Natural killer cell (primary cell): Measurements from ENCODE around the gene PPP4R1. TPM values are rescaled to one million over a fixed set of nuclear protein-coding genes. Genes with fewer than 3 reads are reported as not detected.
A peak's percentile ranks its signal among the peaks of the same experiment; 100 is the strongest.

ENCODE experiments used
- ATAC-seq, 3 donors: fragments of 150-1000 bp in 2 of 3; fragments of 200-7000 bp in 1 of 3; cut with Tn5 transposase; 1 replicate in 1 of 3; 2 replicates in 2 of 3; pipeline ENCODE4 v1.10.0; 2021; ENCODE audit warnings: mild to moderate bottlenecking in 2 of 3, moderate library complexity in 2 of 3
- DNase-seq, 2 donors: peaks; one replicate each; pipeline versions ENCODE4 v3.0.0 to v3.0.0-alpha.2; 2013 to 2021; ENCODE audit warnings: mixed read lengths in 1 of 2
- H3K27ac ChIP-seq: one replicate; pipeline ENCODE4 v1.5.1; 2013; ENCODE audit warnings: mild to moderate bottlenecking, low read length
- H3K27me3 ChIP-seq: one replicate; pipeline ENCODE4 v1.6.1; 2013; ENCODE audit warnings: low read length; ENCODE audit not compliant: control insufficient read depth, insufficient read depth
- H3K36me3 ChIP-seq: one replicate; pipeline ENCODE4 v1.6.1; 2013; ENCODE audit warnings: low read length; ENCODE audit not compliant: control insufficient read depth, insufficient read depth
- H3K4me1 ChIP-seq: one replicate; pipeline ENCODE4 v1.6.1; 2013; ENCODE audit warnings: low read length; ENCODE audit not compliant: control insufficient read depth, insufficient read depth
- H3K4me3 ChIP-seq: one replicate; pipeline ENCODE4 v1.5.1; 2013; ENCODE audit warnings: low read length
- H3K9me3 ChIP-seq: one replicate; pipeline ENCODE4 v1.6.1; 2013; ENCODE audit warnings: low read length; ENCODE audit not compliant: control insufficient read depth, insufficient read depth
- H3K27ac Mint-ChIP-seq, 2 donors: one replicate each; pipeline ENCODE4 v1.8.0; 2022; ENCODE audit warnings: mild to moderate bottlenecking in 2 of 2, mixed read lengths in 2 of 2, moderate library complexity in 1 of 2
- H3K27me3 Mint-ChIP-seq, 2 donors: one replicate each; pipeline ENCODE4 v1.8.0; 2022; ENCODE audit warnings: low read depth in 2 of 2, mixed read lengths in 2 of 2
- H3K36me3 Mint-ChIP-seq: one replicate; pipeline ENCODE4 v1.8.0; 2022; ENCODE audit warnings: mixed read lengths
- H3K4me1 Mint-ChIP-seq, 2 donors: one replicate each; pipeline ENCODE4 v1.8.0; 2022; ENCODE audit warnings: mixed read lengths in 2 of 2
- H3K4me3 Mint-ChIP-seq: one replicate; pipeline ENCODE4 v1.8.0; 2022; ENCODE audit warnings: mild to moderate bottlenecking, moderate library complexity, mixed read lengths
- H3K9me3 Mint-ChIP-seq, 2 donors: one replicate each; pipeline ENCODE4 v1.8.0; 2022; ENCODE audit warnings: mixed read lengths in 2 of 2
- WGBS: methylation state at CpG from one replicate; pipeline ENCODE4 v1.1.7; 2013; ENCODE audit warnings: missing lambda C conversion rate; ENCODE audit not compliant: insufficient coverage; 5-methylcytosine and 5-hydroxymethylcytosine counted together
- intact Hi-C: fragments of 100-400 bp; cut with micrococcal nuclease; formaldehyde crosslinking; loops from one replicate; pipeline ENCODE4 v1.14.2; 2022
- total RNA-seq, 4 donors: library from RNA; stranded (reverse); fragments of 120-200 nt in 1 of 4; gene quantifications; one replicate each; pipeline versions ENCODE4 v1.2.3 to v1.2.4, GENCODE V29; 2013 to 2022
- TF ChIP-seq, protein P1 (sequence below): fragments of 200-600 bp; IDR thresholded peaks from one replicate; pipeline ENCODE4 v1.8.0; 2022; ENCODE audit warnings: antibody characterized with exemption

PPP4R1 gene
- total RNA-seq, 3 donors from 2014 or later (not counting 1 experiment from before 2014, with no cell fraction given), result 60.5 to 108 (median 72.6) TPM

DNA sequence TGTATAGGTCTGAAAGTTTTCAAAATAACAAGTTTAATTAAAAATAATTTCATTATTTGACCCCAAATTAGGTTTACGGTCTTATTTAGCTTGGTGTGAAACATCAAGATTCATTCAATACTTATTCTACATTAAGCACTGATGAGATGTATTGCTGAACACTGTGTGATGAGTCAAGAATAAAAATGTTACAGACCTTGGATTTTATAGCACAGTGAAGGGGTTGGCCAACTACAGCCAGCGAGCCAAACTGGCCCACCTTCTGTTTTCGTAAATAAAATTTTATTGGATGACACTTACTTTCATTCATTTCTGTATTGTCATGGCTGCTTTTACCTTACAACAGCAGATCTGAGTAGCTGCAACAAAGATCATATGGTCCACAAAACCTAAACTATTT is 8.3 kb downstream of the PPP4R1 start:
- intact Hi-C loops, result no loop called here
- Mint-ChIP-seq H3K4me3 (no peak overlapping the region), H3K9me3 (no peaks in the 10 kb centered on the region), H3K27me3 (no peaks in the 10 kb centered on the region), H3K4me1 (peaks cover 32 to 33% of the 10 kb centered on the region in 2 donors), H3K36me3 (no peaks in the 10 kb centered on the region), H3K27ac (no peak overlapping the region)
- peaks cover 2% of the 10 kb centered on the region for H3K4me1 ChIP-seq
- WGBS, result 97% methylated on average over 2 of the region's 3 CpGs
- ATAC-seq (no peak), DNase-seq (no peak)
- H3K36me3 ChIP-seq, result no peaks in the 10 kb centered on the region
- no peak overlapping the region for H3K4me3 ChIP-seq
- no peaks in the 10 kb centered on the region for H3K27me3 ChIP-seq
- TF ChIP-seq, protein P1, sequence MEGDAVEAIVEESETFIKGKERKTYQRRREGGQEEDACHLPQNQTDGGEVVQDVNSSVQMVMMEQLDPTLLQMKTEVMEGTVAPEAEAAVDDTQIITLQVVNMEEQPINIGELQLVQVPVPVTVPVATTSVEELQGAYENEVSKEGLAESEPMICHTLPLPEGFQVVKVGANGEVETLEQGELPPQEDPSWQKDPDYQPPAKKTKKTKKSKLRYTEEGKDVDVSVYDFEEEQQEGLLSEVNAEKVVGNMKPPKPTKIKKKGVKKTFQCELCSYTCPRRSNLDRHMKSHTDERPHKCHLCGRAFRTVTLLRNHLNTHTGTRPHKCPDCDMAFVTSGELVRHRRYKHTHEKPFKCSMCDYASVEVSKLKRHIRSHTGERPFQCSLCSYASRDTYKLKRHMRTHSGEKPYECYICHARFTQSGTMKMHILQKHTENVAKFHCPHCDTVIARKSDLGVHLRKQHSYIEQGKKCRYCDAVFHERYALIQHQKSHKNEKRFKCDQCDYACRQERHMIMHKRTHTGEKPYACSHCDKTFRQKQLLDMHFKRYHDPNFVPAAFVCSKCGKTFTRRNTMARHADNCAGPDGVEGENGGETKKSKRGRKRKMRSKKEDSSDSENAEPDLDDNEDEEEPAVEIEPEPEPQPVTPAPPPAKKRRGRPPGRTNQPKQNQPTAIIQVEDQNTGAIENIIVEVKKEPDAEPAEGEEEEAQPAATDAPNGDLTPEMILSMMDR, result no peak
- H3K27ac ChIP-seq, result no peak overlapping the region
- no peaks in the 10 kb centered on the region for H3K9me3 ChIP-seq

DNA sequence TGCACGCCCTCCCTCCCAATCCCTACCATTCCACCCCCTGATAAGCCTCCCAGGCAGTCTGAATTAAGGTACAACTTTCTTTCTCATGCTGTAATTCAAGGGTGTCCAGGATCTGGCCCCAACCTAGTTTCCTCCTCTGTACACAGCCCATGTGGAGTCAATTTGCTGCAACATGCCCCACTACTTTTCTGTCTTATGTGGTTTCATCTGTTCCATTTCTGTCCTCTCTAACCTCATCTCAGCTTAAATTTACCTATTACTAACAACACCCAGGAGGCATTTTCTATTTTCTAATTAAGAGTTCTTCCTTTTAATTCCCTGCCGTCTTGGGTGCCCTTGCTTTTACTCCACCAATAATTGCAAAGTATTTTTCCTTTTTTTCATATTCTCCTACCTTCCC is 10.0 kb downstream of the PPP4R1 start:
- ATAC-seq, result no peak
- TF ChIP-seq, protein P1, result no peak
- no peak for DNase-seq
- Histone ChIP-seq H3K4me3 (no peak overlapping the region), H3K36me3 (no peaks in the 10 kb centered on the region), H3K27ac (no peak overlapping the region), H3K4me1 (peaks cover 2% of the 10 kb centered on the region), H3K27me3 (no peaks in the 10 kb centered on the region), H3K9me3 (peaks cover 5% of the 10 kb centered on the region)
- H3K9me3 Mint-ChIP-seq, result no peaks in the 10 kb centered on the region
- H3K4me3 Mint-ChIP-seq, result no peak overlapping the region
- H3K27me3 Mint-ChIP-seq, result no peaks in the 10 kb centered on the region
- WGBS, result 81% methylated on average over 2 of the region's 2 CpGs
- intact Hi-C loops, result no loop called here
- H3K4me1 Mint-ChIP-seq, result peaks cover 24 to 27% of the 10 kb centered on the region in 2 donors
- H3K36me3 Mint-ChIP-seq, result peaks cover 2% of the 10 kb centered on the region
- H3K27ac Mint-ChIP-seq, result peak overlapping the region in 1 of 2 donors; percentile 11

DNA sequence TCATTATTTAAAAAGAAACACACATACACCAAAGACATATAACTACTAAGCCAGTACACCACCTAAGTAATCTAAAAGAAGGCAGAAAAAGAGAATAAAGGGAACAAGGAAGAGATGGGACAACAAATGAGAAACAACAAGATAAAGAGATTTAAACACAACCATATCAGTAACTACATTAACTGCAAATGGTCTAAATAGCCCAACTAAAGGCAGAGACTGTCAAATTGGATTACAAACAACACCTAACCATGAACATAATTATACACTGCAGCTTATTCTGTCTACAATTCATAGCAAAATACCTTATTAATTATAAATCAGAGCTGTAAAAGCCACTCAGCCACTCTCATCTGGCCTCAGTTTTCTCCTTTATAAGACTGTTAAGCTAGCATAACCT is 15.0 kb downstream of the PPP4R1 start:
- Mint-ChIP-seq H3K4me1 (peaks cover 29 to 51% of the 10 kb centered on the region in 2 donors), H3K27ac (peak overlapping the region in 1 of 2 donors; percentile 15), H3K27me3 (no peaks in the 10 kb centered on the region), H3K36me3 (peaks cover 7% of the 10 kb centered on the region), H3K9me3 (peaks cover 3 to 4% of the 10 kb centered on the region in 2 donors), H3K4me3 (no peak overlapping the region)
- no peak for DNase-seq
- peaks cover 5% of the 10 kb centered on the region for H3K9me3 ChIP-seq
- H3K4me1 ChIP-seq, result peaks cover 5% of the 10 kb centered on the region
- intact Hi-C loops, result no loop called here
- no peaks in the 10 kb centered on the region for H3K36me3 ChIP-seq
- no peak overlapping the region for H3K4me3 ChIP-seq
- no peak for ATAC-seq
- TF ChIP-seq, protein P1, result no peak
- H3K27me3 ChIP-seq, result no peaks in the 10 kb centered on the region
- H3K27ac ChIP-seq, result no peak overlapping the region

DNA sequence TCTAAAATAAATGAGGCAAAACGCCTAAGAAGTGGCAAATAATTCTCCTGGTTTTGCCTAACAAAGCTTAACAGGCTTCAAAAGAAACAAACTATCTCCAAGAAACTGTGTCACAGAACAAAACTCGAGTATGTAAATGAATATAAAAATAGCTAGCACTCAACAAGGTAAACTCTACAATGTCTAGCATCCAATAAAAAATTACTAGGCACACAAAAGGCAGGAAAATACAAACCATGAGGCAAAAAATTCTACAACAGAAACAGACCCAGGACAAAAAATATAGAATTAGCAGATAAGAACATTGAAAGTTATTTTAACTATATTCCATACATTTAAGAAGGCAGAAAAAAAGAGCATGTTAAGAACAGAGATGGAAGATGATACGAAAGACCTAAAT is 16.8 kb downstream of the PPP4R1 start:
- Histone ChIP-seq H3K4me1 (peaks cover 3% of the 10 kb centered on the region), H3K27ac (no peak overlapping the region), H3K9me3 (peaks cover 5% of the 10 kb centered on the region), H3K27me3 (no peaks in the 10 kb centered on the region), H3K36me3 (no peaks in the 10 kb centered on the region), H3K4me3 (no peak overlapping the region)
- no peak for ATAC-seq
- Mint-ChIP-seq H3K27me3 (no peaks in the 10 kb centered on the region), H3K9me3 (peaks cover 3 to 4% of the 10 kb centered on the region in 2 donors), H3K27ac (peak overlapping the region in 1 of 2 donors; percentile 74), H3K36me3 (peaks cover 7% of the 10 kb centered on the region), H3K4me3 (no peak overlapping the region), H3K4me1 (peaks cover 27 to 48% of the 10 kb centered on the region in 2 donors)
- WGBS, result 100% methylated on average over 1 of the region's 3 CpGs
- TF ChIP-seq, protein P1, result no peak
- intact Hi-C loops, result no loop called here
- no peak for DNase-seq
